GM08714 (cell line): ENCODE results near the gene ZNF699.
"Not testable (repeated sequence)": the region's sequence is repeated elsewhere in the genome, so short reads cannot be mapped to it uniquely, and the experiment has no call there.

ENCODE experiments used
- H3K4me3 ChIP-seq: fragments of 200-500 bp; sonication (Bioruptor generic); 2 replicates; pipeline ENCODE4 v1.5.1; 2014; ENCODE audit warnings: mild to moderate bottlenecking, low read length, inconsistent platforms
- ZNF274 ChIP-seq: IDR thresholded peaks from 2 replicates; pipeline ENCODE4 v1.6.1; 2012; ENCODE audit warnings: mild to moderate bottlenecking, low read depth, low read length

Gene ZNF699

GRCh38 chr19:9313756-9314155, 4.1 kb upstream of the ZNF699 start:
- TF ChIP-seq ZNF274: no peak
- H3K4me3 ChIP-seq: no peak overlapping the region

DNA sequence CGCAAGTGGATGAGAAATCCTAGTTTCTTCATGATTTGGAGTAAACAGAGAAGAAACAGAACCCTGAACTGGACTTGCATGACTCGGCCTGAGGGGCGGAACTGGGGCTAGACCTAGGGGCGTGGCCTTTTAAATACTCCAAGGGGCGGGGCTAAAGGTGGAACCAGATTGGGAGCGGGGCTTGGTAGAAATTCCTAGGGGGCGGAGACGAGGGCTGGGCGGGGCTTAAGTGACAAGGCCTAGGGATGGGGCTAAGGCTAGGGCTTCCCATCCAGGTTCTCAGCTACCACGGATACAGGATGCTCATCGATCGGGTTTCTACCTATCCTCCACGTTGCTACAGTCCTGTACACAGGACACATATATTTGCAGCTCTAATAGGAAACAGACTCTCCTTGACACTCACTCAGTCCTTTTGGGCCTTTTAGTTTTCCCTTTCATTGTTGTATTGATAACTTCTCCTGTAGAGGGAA, 372 bp upstream of the ZNF699 start:
- TF ChIP-seq ZNF274: no peak
- H3K4me3 ChIP-seq: peak overlapping the region; percentile 80; the same call in 1 of the 2 replicates

- TF ChIP-seq ZNF274: no peak
- peak overlapping the region; percentile 80; the same call in 1 of the 2 replicates for H3K4me3 ChIP-seq
Measured at GRCh38 chr19:9308091-9308770, 1.4 kb downstream of the ZNF699 start.

DNA sequence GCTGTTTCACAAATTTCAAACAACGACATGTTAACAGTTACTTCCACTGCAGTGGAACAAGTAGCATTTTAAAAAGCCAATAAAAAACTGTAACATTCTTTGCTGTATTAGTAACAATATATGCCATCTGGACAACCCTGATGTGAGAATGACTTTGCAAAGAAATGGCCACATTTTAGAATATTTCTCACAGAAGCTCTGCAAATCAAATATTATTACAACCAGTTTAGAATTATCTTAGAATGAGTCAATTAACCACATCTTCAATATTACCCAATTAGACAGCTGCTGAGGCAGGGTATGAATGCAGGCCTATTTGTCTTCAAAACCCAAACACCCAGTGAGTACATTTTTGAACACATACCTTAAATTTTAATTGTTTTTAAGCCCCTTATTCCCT, 3.2 kb downstream of the ZNF699 start:
- H3K4me3 ChIP-seq: no peak overlapping the region
- TF ChIP-seq ZNF274: no peak

DNA sequence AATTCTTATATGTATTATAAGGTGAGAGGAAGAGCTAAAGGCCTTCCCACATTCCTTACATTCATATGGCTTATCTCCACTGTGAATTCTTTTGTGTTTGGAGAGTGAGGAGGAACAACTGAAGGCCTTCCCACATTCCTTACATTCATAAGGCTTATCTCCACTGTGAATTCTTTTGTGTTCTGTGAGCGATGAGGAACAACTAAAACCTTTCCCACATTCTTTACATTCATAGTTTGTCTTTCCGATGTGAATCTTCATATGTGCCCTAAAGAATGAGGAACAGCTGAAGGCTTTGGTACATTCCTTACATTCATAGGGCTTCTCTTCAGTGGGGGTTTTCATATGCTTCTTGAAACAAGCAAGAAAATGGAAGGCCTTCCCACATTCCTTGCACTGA, 13.3 kb downstream of the ZNF699 start:
- no peak for TF ChIP-seq ZNF274

GRCh38 chr19:9295411-9295849, 14.2 kb downstream of the ZNF699 start:
- H3K4me3 ChIP-seq: no peak overlapping the region
- TF ChIP-seq ZNF274: peak; percentile 89

More for the DNA sequence above, 13.3 kb downstream of the ZNF699 start:
- no peak overlapping the region for H3K4me3 ChIP-seq

DNA sequence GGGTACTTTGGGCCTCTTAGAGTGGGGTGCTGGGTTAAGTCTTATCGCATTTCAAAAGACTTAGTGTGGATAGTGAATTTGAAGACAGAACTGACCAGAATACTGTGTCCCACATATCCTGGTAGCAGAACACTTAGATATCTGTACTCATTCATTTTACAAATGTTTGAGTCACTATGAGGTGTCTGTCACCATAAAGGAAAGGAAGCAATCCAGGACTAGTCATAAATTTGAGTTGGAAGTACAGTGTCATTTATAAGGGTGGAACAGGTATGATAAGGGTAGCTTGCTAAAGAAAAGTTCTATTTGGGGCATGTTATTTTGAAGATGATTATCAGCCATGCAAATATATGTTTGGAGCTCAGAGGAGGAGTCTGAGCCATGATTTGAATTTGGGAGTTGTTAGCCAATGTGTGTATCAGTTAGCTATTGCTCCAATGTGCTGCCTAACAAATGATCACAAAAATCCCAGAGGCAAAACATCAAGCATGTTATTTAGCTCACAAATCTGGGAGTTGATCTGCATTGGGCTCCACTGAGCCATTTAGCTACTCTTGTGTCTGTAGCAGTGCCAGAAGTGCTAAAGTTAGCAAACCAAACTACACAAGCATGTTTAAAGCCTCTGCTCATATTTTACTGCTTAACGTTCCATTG, 20.3 kb downstream of the ZNF699 start:
- no peak for TF ChIP-seq ZNF274
- no peak overlapping the region for H3K4me3 ChIP-seq

DNA sequence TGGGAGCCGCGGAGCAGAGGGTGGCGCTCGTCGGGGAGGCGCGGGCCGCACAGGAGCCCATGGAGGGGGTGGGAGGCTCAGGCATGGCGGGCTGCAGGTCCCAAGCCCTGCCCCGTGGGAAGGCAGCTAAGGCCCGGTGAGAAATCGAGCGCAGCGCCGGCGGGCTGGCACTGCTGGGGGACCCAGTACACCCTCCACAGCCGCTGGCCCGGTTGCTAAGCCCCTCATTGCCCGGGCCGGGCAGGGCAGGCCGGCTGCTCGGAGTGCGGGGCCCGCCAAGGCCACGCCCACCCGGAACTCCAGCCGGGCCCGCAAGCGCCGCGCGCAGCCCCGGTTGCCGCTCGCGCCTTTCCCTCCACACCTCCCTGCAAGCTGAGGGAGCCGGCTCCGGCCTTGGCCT, 26.2 kb downstream of the ZNF699 start:
- H3K4me3 ChIP-seq: not testable (repeated sequence)

DNA sequence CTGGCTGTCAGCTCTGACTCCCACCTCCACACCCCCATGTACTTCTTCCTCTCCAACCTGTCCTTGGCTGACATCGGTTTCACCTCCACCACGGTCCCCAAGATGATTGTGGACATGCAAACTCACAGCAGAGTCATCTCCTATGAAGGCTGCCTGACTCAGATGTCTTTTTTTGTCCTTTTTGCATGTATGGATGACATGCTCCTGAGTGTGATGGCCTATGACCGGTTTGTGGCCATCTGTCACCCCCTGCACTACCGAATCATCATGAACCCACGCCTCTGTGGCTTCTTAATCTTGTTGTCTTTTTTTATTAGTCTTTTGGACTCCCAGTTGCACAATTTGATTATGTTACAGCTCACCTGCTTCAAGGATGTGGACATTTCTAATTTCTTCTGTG, 58.4 kb downstream of the ZNF699 start:
- TF ChIP-seq ZNF274: no peak
- no peak overlapping the region for H3K4me3 ChIP-seq

DNA sequence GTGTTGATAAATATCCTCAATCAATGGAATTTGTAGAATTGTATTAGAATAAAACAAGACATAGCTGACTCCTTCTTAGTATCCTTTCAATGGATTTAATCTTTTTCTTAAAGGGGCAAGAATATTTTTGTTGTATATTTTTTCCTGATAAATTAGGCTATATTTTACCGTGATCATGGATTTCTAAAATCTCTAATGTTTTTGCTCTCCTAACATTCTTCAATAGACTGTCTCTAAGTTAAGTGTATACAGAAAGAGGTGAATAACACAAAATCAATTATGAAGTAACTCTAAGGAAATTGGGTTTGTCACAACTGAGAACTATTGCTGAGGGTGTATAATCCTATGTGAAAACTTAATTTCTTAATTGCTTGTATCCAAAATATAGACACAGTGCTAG, 59.0 kb downstream of the ZNF699 start, which contains the start of gene OR7E24:
OR7E24 (plus strand) TSS at position 301 of the 400 bp plus-strand sequence. CDS start 114 bp downstream, outside the sequence.
- TF ChIP-seq ZNF274: no peak
- no peak within 1 kb of the TSS for H3K4me3 ChIP-seq
